HG02798 (cell line): ENCODE data around the gene PGGT1B.

Source experiments
- ATAC-seq: cut with Tn5 transposase; IDR thresholded peaks from one replicate; pipeline ENCODE4 v1.9.1; 2021; ENCODE audit warnings: mild to moderate bottlenecking; ENCODE audit not compliant: unreplicated experiment, poor library complexity

Gene PGGT1B

DNA sequence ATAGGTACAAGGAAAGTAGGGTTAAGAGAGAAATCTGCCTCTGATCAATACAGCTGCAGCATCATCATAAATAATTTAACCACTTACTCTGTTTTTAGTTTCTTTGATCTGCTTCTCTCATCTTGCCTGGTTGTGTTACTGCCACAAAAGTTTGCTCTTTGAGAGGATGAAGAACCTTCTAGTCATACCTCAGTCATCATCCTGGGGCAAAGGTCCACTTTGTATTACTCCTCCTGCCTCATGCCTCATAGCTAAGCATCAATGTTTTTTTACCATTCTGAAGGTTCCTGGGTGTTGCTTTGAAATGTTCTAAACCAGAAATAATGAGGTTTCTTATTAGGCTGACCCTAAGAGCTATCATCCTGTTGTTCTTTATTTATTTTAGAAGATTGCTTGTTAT, 75.9 kb downstream of the PGGT1B start:
- ATAC-seq: no peak

DNA sequence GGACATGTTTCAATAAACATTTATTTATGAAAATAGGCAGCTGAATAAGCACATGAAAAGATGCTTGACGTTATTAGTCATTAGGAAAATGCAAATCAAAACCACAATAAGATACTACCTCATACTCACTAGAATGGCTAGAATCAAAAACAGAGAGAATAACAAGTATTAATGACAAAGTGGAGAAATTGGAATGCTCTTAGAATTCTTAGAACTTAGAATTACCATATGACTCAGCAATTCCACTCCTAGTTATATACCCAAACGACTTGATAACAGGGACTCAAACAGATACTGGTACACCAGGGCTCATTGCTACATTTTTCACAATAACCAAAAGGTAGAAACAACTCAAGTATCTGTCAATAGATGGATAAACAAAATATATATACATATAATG, 77.9 kb downstream of the PGGT1B start:
- ATAC-seq: no peak

DNA sequence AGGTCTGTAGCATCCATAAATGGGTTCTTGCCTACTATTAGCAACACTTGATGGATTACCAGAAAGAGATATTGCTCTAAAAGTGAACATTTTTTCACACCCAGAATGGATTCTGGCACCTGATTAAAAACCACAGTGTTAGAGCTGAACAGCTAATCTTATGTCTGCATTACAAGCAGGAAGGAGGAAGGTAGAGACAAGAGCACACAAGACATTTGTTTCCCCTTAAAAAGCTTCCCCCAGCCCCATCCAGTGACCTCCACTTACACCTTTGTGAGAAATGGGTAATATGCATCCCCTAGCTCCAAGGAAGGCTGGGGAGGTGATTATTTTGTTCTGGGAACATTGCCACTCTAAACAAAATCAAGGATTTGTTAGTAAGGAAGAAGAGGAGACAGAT, 80.9 kb downstream of the PGGT1B start:
- ATAC-seq: no peak

DNA sequence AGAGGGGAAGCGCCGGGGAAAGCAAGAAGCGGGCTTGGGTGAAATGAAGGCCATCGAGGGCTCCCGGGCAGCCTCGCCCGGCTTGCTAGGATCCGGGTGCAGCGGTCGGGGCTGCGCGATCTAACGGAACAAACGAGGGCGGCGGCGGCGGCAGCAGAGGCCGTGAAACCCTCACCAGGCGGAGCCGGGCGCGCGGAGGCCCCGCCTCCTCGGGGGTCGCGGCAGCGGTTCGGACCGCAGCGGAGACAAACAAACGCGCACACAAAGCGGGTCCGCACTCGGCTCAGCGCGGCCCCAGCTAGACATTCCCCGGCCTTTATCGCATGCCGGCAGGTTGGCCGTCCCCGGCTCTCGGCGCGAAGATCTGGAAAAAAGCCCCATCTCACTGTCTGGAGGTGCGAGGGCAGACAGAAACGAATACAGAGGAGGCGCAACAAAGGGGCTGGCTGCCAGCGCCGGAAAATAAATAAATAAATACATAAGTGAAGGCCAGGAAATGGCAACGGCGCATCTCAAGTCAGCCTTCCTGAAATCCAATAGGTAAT, 82.4 kb downstream of the PGGT1B start:
- ATAC-seq: peak; percentile 75

DNA sequence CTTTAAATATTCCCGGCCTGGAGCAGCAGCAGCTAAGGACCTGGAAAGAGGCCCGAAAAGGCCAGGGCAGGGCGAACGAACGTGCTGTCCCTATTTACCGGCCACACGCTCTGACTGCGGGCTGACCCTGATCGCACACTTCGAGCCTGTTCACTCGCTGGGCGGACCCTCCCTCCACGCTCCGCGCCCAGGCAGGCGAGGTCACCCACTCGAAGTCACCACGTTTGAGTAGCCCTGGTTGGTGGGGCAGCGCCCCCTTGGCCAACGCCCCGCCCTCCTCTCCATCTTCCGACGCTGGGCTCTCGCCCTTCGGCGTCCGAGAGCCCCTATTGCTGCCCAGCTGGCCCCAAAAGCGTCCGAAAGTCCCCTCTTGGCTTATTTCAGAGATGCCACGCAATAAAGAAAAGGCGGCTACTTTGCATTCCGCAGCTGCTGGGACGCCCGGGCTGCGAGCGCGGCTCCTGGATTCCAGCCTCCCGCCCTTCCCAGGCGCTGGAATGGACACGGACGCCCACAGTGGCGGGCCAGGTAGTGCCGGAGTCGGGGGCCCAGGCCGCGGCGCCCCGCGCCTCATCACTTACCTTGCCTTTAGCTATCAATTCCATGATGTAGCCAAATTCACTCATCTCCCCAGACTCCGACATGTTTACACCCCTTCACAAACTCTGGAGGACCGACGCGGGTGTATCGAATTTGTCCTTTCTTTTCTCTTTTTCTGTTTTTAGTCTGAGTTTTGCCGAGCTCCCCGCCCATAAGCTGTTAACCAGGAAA, 83.1 kb downstream of the PGGT1B start:
- ATAC-seq: peak; percentile 29

DNA sequence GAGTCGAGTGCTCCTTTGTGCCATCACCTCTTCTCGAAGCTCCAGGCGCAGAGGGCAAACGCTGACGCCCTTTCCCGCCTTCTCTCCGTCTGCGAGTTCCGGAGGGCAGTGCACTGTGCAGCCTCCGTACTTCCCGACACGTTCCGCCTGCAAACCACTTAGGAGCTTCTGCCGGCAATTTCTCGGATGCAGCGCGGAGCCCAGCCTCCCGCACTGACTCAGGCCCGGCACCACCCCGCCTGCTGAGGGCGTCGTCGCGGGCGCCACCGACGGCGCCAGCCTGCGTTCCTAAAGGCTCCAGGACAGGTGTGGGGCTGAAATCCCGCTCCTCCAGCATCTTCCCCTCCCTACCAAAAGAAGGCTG, 83.7 kb downstream of the PGGT1B start:
- ATAC-seq: no peak

DNA sequence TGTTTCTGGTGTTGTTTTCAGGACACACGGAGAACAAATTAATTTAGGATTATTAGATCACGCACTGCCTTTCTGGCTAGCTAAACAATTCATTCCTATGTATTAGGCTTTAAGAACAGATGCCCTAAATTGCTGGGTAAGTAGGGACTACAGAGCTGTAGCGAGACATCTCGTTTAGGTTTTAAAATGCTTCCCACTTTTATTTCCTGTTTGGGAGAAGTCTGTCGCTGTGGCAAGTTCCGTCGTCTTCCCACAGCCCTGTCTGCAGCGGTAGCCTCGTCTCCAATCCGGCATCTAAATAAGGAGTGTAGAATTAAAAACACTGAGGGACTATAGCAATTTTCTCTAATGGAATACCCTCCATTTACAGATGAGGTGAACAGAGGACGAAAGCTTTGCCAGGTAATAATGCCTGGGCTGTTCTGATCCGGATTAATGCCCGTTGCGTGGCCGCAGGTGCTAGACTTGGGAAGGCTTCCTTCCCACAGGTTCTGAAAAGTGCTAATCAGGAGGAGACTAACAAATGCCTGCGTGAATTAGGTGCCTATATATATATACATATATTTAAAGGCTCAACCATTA, 91.7 kb downstream of the PGGT1B start:
- ATAC-seq: no peak

DNA sequence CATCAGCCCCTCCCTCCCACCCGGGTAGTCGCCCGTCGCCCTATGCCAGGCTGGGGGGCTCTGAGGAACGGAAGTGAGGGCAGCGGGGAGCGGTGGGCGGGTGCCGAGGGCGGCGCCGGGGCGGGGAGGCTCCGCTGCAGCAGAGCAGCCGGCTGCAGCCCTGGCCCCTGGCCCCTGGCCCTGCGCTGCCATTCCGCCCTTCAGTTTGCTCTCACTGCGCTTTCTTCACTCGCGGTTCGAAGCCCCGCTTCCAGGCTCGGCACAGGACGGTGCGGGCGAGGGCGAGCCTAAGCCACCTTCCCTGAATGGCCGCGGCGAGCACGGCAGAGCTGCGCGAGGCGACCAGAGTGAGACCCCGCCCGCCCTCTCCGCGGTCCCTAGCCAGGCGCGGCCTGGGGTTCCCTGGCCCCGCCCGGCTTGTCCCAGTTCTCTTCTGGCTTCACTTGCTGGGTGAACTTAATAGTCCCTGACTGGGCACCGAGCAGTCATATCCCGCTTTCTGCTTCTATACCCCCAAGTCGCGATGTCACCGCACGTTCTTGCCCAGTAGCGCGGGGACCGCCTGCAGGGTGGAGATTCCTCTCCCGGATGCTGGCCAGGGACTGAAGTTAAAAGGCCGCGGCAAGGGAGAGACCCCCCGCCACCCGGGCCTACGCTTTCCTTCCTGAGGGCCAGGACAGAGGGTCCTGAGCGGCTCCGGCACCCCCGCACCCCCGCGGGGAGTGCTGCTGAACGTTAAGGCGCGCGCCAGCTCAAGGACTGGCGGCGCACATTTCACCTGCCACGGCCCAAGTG, 92.3 kb downstream of the PGGT1B start:
- peak; percentile 56 for ATAC-seq

DNA sequence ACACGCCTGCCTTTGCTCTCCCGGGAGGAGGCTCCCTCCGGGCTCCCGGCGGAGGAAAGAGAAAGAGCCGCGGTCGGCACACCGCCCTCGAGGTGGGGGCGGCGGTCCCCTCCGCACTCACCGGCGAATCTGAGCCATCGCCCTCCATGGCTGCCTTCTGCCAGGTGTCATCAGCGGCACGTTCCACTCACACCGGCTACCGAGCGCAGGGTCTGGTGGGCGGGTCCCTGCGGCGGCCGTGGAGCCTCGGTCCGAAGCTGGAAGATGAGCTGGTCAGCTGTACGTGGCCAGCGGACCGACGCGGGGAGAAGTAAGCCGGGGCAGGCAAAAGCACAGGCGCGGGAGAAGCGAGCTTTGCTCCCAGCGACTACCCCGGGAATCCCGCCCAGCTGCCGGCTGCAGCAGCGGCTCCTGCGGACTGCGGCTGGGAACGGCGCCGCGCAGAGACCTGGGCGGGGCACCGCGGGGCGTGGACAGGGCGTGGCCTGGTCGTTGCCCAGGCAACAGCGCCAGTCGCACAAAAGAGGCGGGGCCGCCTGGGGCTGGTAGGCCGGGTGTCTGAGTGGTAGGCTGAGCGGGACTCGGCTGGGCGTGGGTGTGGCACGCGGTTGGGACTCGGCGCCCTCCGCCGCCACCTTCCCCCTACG, 93.1 kb downstream of the PGGT1B start, which contains the start of gene TRIM36:
TSS of gene TRIM36 (minus strand) at position 422 of the 647 bp plus-strand sequence. CDS start at position 148, 274 bp downstream.
- peak; percentile 99 for ATAC-seq

DNA sequence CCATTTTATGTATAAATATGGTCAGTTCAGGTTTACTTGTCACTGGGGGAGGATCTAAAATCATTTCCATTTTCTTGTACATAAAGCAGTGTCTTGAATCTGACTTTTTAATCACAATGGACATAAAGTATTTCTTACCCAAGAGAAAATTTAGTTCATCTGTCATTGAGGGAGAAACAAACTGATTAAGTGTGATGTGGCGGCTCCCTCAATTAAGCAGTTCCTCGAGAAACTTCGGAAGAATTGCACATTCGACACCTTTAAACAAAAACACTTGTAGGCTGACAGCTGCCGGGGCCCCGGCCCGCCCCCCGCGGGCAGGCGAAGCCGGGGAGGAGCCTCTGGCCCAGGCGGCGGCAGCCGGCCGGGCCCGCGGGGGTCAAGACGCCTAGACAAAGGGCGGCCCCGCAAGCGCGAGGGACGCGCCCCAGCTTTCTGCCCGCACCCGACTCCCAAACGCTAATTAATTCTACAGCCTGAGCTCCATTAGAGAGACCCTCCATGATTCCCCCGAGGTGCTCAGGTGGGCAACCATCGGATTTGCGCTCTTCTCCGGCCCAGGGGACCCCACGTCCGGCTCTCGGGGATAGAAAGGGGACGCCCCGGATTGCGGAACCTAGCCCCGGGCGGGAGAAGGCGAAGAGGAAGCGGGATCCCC, 93.7 kb downstream of the PGGT1B start:
- ATAC-seq: no peak

DNA sequence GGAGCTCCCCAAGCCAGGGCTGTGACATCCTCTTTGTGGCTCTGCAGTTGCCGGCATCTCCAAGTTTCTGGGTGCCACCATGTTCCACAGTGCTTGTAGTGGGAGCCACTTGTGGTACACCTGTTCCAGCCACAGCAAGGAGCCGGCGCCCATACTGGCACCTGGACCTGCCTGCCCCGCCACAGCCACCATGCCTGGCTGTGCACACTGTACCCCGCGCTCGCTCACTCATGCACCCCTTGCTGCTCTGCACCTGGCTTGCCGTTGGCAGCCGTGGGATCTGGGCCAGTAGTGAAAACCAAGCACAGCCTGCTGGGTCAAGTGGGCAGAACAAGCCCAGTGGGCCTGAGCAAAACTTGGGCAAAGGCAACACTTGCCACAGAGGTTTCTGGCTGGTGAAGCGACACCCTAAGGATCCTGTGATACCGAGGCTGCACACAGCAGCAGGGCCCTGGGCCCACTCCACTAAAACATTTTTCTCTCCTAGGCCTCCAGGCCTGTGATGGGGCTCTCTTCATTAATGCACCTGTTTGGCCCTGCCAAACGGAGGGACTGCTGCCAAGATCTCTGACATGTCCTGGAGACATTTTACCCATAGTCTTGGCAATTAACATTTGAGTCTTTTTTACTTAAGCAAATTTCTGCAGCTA, 95.8 kb downstream of the PGGT1B start:
- ATAC-seq: no peak

DNA sequence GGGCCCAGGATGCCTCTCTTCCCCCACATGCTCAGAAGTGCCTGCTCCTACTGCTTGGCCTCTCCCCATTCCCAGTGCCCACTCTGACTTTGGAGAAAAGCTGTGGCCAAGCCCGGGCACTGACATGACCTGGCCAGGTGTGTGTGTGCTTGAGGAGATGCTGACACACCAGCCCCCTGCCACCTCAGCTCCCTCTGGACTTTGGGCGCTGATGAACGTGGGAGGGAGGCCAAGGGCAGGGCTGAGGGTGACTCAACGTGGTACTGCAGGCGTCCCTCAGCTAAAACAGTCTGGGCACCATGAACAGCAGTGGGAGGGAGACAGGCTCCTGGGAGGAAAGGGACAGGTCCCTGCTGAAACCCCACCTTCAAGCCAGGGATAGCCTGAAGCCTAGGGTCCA, 96.9 kb downstream of the PGGT1B start:
- ATAC-seq: no peak

DNA sequence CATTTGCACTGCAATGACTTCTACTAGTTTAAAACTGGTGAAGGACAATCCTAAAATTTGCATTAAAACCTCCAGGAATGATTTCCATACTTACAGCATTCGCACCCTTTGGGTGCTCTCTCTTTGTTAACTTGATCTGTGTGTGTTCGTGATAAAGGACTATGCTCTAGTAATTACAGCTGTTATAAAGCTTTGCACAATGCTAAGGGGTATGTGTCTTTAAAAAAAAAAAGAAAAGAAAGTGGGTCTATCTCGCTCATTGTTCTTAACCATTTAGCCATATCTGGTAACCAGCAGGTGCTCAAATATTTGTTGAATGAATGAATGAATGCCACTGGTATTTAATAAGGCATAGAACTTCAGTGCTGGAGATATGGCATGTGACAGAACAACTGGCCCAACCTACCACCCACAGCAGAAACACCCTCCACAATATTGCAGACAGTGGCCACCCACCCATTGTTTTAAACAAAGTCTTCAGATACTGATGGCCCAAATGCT, 101.7 kb downstream of the PGGT1B start:
- ATAC-seq: no peak
